ENCODE results near the gene DCAF8. TPM values are rescaled to one million over a fixed set of nuclear protein-coding genes. Genes with fewer than 3 reads are reported as not detected.

The DCAF8 gene
- total RNA-seq, 1 experiment from 2014 or later, result 77.1 TPM

- in situ Hi-C loops (cut with HindIII; ENCODE audit: low sequenced_read_pairs), result no loop called here
Measured at GRCh38 chr1:160208557-160209320, 53.6 kb downstream of the DCAF8 start.

DNA sequence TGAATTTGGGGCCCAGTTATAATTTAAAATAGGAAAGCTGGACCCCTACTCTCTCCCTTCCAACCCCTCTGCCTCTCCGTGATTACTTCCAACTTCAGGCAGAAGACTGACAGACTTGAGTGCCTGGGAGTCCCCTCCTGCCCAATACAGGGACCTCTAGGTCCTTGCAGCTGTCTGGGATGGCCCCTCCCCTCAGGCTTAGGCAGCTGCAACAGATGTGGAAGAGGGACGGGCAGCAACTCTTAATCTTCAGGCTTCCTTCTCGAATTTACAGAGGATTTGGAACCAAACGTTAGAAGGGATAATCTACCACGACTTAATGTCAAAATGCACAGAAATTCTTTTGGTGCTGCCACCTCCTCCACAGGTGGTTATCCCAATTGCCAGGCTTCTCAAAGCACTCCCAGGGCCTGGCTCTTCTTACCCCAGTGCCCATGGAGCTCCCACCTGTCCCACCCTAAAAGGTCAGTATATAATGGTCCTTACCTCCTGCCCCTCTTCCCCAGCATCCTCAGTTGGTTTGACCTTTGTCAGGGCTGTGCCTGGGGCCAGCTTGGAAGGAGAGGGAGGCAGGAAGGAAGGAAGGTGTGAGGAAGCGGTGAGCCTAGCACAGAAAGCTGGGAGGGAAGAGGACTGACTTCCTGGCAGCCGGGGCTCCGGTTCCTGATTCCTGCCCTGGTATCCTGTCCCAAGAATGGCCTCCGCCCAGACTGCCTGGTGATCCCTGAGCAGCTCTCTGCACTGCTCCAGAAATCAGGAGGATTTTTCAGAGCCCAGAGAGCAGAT is 54.4 kb downstream of the DCAF8 start:
- peak; percentile 65 for DNase-seq (ENCODE audit: low spot score)
- in situ Hi-C loops (cut with HindIII; ENCODE audit: low sequenced_read_pairs), result no loop called here

More at GRCh38 chr1:160208557-160209320, 53.6 kb downstream of the DCAF8 start:
- DNase-seq (ENCODE audit: low spot score), result peak; percentile 54

DNA sequence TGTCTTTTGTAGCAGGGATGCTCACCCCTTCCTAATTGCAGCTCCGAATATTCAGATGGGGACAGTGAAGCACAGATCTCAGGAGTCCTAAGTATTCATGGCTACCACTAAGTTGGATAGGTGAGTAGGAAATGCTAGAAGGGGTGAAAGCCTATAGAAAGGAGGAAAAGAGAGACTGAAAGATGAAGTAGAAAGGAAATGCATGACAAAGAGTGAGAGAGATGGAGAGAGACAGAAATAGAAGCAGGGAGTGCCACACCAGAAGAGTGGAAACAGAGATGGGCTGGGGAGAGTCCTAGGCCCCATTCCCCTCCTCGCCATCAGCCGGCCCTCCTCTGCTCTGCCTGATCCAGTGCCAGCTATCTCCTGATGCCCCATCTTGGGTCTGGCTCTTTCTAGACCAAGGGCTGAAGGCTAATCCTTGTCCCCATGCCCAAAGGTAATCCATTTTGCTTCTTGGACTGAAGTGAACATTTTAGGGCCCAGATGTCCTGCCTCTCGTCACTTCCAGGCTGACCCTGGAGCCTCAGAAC is 55.2 kb downstream of the DCAF8 start:
- in situ Hi-C loops (cut with HindIII; ENCODE audit: low sequenced_read_pairs), result no loop called here

GRCh38 chr1:160206421-160207117 is 55.8 kb downstream of the DCAF8 start:
- in situ Hi-C loops (cut with HindIII; ENCODE audit: low sequenced_read_pairs), result no loop called here
- peak; percentile 51 for DNase-seq (ENCODE audit: low spot score)

More for the DNA sequence above, 55.2 kb downstream of the DCAF8 start:
- peak; percentile 45 for DNase-seq (ENCODE audit: low spot score)

GRCh38 chr1:160206036-160206389 is 56.3 kb downstream of the DCAF8 start:
- peak; percentile 41 for DNase-seq (ENCODE audit: low spot score)
- in situ Hi-C loops (cut with HindIII; ENCODE audit: low sequenced_read_pairs), result no loop called here

GRCh38 chr1:160205242-160206035 is 56.9 kb downstream of the DCAF8 start, which contains the start of gene PEA15:
TSS of gene PEA15 (plus strand) at chr1:160205384. CDS start at chr1:160211545, 6,161 bp downstream.
- peak; percentile 84 for DNase-seq (ENCODE audit: low spot score)
- in situ Hi-C loops (cut with HindIII; ENCODE audit: low sequenced_read_pairs), result no loop called here

DNA sequence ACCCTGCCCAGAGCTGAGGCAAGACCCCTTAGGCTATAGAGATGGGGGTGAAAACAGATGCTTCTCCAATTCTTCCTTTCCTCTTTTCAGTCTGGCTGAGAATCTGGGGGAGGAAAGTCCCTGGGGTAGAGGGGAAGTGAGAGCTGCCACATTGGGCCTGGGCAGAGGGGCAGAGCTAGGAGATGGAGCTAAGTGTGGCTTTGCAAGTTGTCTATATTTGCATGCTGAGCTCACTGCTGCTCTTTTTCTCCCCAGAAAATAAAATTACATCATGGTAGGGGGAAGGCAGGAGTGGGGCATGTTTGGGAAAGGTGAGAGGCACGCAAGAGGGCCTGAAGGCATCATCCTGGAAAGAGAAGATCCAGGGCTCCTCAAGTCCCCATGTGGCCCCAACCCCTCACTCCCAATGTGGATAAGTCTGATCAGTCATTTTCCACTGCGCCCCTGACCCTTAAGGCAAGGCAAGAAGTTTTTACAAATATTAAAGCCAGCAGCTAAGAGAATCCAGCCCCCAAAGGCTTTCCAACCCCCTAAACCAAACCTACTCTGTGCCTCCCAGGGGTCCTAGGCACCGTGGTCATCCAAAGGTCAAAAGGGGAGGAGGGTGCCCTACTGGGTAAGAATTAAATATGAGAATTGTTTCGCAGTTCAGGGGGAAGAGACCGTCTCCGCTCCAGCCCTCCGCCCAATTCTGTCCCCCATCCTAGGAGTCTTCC is 57.7 kb downstream of the DCAF8 start:
- in situ Hi-C loops (cut with HindIII; ENCODE audit: low sequenced_read_pairs), result no loop called here
- DNase-seq (ENCODE audit: low spot score), result no peak

GRCh38 chr1:160200786-160201185 is 61.6 kb downstream of the DCAF8 start:
- DNase-seq (ENCODE audit: low spot score), result no peak
- in situ Hi-C loops (cut with HindIII; ENCODE audit: low sequenced_read_pairs), result no loop called here

DNA sequence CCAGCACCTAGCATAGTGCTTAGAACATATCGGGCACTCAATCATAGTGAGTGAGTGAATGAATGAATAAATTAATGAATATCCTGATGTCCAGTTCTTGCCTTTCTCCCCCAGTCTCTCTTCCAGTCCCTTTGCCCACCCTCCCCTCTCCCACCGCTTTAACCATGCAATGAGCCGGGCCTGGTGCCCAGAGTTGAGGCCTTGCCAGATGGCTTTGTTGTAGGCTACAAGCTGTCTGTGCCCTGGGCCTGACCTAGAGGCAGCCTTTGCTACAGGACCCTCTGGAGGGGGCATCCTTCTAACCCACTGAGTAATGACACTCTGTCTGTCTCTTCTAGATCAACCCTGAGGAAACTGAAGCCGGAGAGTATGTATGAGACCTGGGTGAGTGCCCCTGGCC is 65.1 kb downstream of the DCAF8 start:
- in situ Hi-C loops (cut with HindIII; ENCODE audit: low sequenced_read_pairs), result no loop called here
- no peak for DNase-seq (ENCODE audit: low spot score)

DNA sequence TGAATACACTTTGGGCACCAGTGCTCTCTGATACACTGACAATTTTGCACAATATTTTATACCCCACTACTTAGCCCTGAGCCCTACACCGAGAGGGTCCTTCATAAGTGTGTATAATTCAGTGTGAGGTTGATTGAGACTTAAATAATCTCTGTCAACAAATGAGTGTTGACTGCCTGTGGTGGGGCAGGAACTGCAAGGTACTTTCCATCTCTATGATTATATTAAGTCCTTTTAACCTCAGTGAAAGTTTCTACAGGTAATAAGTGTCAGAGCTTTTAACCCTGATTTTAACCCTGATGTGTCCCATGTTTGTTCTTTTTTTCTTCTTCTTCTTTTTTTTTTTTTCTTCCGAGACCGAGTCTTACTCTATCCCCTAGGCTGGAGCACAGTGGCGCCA is 66.2 kb downstream of the DCAF8 start:
- in situ Hi-C loops (cut with HindIII; ENCODE audit: low sequenced_read_pairs), result no loop called here
- DNase-seq (ENCODE audit: low spot score), result no peak

DNA sequence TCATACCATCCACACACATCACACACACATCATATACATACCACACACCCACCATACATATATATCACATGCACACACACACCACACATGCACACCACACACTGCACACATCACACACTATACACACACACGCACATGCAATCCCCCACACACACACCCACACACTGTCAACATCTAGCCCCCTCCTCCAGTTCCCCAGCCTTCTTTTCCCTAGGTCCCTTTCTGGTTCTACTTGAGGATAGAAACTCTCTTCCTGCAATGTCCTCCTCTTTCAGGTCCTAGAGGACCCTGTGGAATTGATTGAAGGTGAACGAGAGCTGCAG is 67.7 kb downstream of the DCAF8 start:
- no peak for DNase-seq (ENCODE audit: low spot score)
- in situ Hi-C loops (cut with HindIII; ENCODE audit: low sequenced_read_pairs), result no loop called here

GRCh38 chr1:160193832-160194736 is 68.3 kb downstream of the DCAF8 start:
- DNase-seq (ENCODE audit: low spot score), result peak; percentile 23
- in situ Hi-C loops (cut with HindIII; ENCODE audit: low sequenced_read_pairs), result no loop called here

DNA sequence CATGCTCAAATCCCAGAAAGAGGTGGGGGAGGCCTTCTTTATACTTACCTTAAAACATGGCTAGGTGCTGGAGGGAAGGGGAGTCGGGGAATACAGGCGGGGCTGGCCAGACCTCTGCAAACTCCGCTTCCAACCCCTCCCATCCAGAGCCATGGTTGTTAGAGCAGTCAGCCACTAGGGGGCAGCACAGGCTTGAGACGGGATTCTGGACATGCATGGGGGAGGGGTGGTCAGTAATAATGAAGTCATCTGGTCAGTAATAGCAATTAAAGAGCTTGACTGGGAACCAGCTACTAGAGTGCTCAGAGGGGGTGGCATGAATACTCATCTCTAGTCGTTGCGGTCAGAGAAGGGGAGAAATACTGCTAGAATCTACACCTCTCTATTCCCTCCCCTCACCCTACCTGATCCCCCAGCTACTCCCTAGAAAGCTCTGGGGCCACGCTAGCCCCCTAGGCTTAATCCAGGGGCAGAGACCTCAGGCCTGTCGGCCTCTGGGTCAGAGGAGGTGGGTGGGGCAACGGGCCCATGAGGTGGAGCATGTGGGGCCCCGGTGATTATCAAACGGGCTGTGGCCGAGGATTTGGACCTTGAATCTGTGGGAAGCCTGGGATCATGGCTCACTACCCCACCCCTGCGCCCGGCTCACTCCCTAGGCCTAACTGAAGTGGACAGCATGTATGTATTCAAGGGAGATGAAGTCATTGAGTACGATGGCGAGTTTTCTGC is 69.1 kb downstream of the DCAF8 start:
- in situ Hi-C loops (cut with HindIII; ENCODE audit: low sequenced_read_pairs), result no loop called here
- DNase-seq (ENCODE audit: low spot score), result peak; percentile 96

- DNase-seq (ENCODE audit: low spot score), result no peak
- in situ Hi-C loops (cut with HindIII; ENCODE audit: low sequenced_read_pairs), result no loop called here
Measured at GRCh38 chr1:160192234-160192633, 70.1 kb downstream of the DCAF8 start.

DNA sequence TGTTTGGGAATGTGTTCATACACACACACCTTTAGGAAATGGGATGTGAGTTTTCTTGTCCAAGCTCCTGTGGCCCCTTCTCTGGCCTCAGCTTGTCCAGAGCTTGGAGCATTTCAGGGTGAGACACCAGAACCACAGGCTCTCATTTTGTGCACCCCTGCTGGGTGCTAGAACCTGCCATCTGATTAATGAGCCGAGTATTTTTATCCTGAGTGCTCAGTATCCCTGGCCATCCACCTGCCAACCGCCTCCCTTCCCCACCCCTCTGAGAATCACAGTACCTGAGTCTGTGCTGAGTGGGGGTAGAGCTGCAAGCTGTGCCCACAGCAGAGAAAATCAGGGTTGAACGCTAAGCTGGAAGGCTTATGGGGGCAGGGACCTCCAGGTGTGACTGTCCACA is 70.6 kb downstream of the DCAF8 start:
- in situ Hi-C loops (cut with HindIII; ENCODE audit: low sequenced_read_pairs), result no loop called here
- peak; percentile 90 for DNase-seq (ENCODE audit: low spot score)

DNA sequence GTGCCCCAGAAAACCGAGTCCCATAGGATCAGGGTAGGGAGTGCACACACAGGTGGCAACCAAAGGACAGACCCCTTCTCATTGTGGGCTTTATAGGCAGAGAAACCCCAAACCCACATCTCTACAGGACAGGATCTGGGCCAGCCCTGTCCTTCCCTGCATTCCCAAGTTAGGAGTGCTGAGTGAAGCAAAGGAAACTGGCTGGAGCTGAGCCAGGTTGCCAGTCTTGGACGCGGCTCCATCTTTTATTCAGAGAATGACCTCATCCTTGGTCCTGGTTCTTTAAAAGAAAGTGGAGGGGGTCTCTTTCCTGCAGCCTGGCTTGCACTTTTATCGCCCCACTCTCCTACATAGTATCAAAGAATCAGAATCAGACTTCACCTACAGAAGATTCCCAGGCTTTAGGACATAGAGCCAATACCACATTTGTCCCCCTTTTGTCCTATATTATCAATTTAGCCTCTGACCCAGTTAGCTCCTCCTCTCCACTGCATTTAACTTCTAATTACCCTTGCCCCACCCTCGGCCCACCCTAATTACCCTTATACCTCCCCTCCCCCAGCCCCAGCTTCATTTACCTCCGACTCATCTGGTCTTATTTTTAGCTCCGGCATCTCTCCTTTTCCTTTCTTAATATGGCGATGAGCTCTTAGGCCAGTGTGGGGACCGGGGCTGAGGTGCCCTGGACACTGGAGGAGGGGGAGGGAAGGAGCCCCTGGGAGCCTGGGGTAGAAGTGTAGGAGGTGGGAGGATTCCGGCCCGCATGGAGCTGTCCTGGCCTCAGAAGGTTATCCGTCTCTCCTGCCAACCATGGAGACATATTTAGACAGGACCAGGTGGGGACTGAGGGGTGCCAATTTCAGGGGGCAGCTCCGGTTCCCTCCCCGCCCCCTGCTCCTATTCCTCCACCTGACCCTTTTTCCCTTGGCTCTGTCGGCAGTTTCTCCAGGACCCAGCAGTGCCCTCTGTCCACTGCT is 72.4 kb downstream of the DCAF8 start, which contains the start of gene CASQ1:
TSS of gene CASQ1 (plus strand) at position 927 of the 977 bp plus-strand sequence. CDS start 177 bp downstream, outside the sequence.
- in situ Hi-C loops (cut with HindIII; ENCODE audit: low sequenced_read_pairs), result no loop called here
- peak; percentile 78 for DNase-seq (ENCODE audit: low spot score)
